NCI-H1048 (cell line): ENCODE measurements around the gene ARHGDIB.

ENCODE experiments used
- DNase-seq: peaks from one replicate; lab custom pipeline; 2025; lab: John Stamatoyannopoulos, UW

ARHGDIB gene

DNA sequence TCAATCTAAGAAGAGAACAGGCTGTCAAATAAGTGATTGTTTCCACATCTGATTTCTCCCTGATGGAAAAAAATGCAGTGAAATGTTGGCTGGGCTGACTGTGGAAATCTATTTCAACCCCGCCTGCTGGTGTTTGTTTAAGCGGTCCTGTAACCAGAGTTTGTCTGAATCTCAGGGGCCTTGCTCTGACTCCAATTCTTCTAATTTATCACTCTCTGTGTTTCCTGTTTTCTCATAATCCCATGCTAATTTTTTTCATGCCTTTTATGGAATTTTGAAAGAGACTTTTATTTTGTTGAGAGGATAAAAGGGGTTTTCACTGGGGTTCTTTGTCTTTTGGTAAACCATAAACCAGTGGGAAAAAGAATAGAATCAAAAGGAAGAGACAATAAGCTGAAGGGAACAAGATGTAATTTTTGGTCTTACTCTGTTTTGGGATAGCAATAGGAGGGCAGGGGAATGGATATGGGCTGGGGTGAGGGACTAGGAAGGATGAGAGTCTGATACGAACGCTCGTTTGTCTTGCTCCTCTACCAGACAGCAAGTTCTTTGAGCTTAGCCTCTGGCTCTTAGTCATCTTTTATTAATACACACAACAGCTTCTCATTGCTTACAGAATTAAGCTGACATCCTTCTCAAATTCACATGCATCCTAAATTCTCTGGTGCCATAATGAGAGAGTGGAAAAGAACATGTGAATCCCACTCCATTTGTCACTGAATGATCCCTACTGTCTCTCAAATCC, 67.7 kb downstream of the ARHGDIB start:
- no peak for DNase-seq

DNA sequence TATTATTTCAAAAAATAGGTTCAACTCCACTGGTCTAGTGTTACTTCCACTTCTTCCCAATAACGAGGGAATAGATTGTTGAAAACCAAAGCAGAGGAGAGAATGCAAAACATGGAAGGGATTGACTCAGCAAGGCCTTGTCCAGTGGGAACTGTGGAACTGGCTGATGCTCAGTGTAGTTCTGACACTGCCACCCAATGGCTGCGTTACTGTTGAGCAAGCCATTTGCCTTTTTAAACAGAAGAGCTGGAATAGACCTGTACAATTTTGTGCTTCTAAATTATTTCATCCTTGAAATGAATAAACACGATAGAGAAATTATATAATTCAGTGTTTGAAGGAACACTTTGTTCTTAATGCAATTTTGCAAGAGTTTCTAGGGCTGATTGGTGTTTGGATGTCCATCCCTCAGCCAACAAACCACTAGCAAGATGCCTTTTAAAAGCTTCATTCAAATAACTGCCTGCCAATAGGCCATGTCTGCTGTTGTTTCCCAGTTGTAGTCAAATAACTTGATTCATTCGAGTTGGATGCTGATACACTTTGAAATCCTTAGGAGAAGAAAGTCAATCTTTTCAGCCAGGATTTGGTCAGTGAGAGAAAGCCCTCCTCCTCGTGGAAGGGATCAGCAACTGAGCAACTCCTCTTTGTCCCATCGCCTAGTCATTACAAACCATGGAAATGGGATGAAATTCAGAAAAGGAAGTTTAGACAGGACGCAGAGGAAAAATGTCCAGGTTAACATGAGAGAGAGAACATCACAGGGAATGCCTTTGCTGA, 68.5 kb downstream of the ARHGDIB start:
- DNase-seq: no peak
